HEK293T (cell line): Measurements from ENCODE around the gene RPL12.

Experiments used
- HDGF ChIP-seq: fragments of 450-650 bp; IDR thresholded peaks from 2 replicates; pipeline ENCODE4 v1.6.1; 2017; ENCODE audit warnings: antibody characterized with exemption, borderline replicate concordance
- SP1 ChIP-seq: fragments of 450-650 bp; IDR thresholded peaks from 2 replicates; pipeline ENCODE4 v1.6.1; 2017
- SUZ12 ChIP-seq: fragments of 450-650 bp; IDR thresholded peaks from 2 replicates; pipeline ENCODE4 v1.6.1; 2016; ENCODE audit warnings: mild to moderate bottlenecking
- ZNF384 ChIP-seq: fragments of 450-650 bp; IDR thresholded peaks from 2 replicates; pipeline ENCODE4 v1.6.1; 2016

DNA sequence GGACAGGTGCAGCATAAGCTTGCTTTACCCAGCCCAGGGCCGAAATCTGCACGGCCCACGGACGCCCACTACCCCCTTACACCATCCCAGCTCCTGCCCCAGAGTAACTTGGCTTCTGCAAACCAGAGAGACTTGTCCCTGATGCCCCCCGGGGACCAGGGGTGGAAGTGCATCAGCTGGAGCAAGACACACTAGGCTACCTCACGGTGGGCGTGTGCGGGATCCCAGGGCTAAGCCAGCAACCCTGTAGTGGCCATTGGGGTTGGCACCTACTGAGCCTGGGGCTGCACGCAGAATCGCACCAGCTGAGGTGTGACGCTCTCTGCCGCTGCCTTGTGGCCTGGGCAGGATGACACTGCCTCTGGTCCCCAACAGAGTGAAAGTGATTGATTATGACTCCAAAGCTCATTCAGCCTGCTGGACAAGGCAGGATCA is 33.2 kb downstream of the RPL12 start:
- TF ChIP-seq ZNF384 (no peak), HDGF (no peak), SP1 (no peak), SUZ12 (no peak)
